HG03103 (cell line): Measurements from ENCODE around the gene AGBL4.

Source experiments
- ATAC-seq: cut with Tn5 transposase; IDR thresholded peaks from one replicate; pipeline ENCODE4 v1.9.1; 2021; ENCODE audit warnings: low read depth; ENCODE audit not compliant: unreplicated experiment

Gene AGBL4

GRCh38 chr1:48640836-48641492 is 1382.8 kb downstream of the AGBL4 start:
- no peak for ATAC-seq

- ATAC-seq = no peak
Observed at GRCh38 chr1:48629867-48630266, 1393.9 kb downstream of the AGBL4 start.

GRCh38 chr1:48627486-48627885 is 1396.3 kb downstream of the AGBL4 start:
- ATAC-seq = no peak

- ATAC-seq = no peak
Observed at GRCh38 chr1:48619539-48619938, 1404.2 kb downstream of the AGBL4 start.

GRCh38 chr1:48617252-48617651 is 1406.5 kb downstream of the AGBL4 start:
- ATAC-seq = no peak

- ATAC-seq = no peak
Observed at GRCh38 chr1:48616710-48617109, 1407.0 kb downstream of the AGBL4 start.

GRCh38 chr1:48611841-48612240 is 1411.9 kb downstream of the AGBL4 start:
- ATAC-seq = no peak

GRCh38 chr1:48610628-48611542 is 1412.9 kb downstream of the AGBL4 start:
- no peak for ATAC-seq

- ATAC-seq = no peak
Observed at GRCh38 chr1:48608882-48609281, 1414.9 kb downstream of the AGBL4 start.

GRCh38 chr1:48603222-48603621 is 1420.5 kb downstream of the AGBL4 start:
- ATAC-seq = no peak

GRCh38 chr1:48602349-48602748 is 1421.4 kb downstream of the AGBL4 start:
- no peak for ATAC-seq

- ATAC-seq = no peak
Observed at GRCh38 chr1:48600182-48600581, 1423.6 kb downstream of the AGBL4 start.

- ATAC-seq = no peak
Observed at GRCh38 chr1:48597663-48598062, 1426.1 kb downstream of the AGBL4 start.

- no peak for ATAC-seq
Observed at GRCh38 chr1:48596046-48596445, 1427.7 kb downstream of the AGBL4 start.

GRCh38 chr1:48595613-48596012 is 1428.1 kb downstream of the AGBL4 start:
- no peak for ATAC-seq

- ATAC-seq = no peak
Observed at GRCh38 chr1:48592330-48592729, 1431.4 kb downstream of the AGBL4 start.

- no peak for ATAC-seq
Observed at GRCh38 chr1:48591181-48591580, 1432.6 kb downstream of the AGBL4 start.

GRCh38 chr1:48588061-48588460 is 1435.7 kb downstream of the AGBL4 start:
- ATAC-seq = no peak

- ATAC-seq = no peak
Observed at GRCh38 chr1:48582408-48582807, 1441.3 kb downstream of the AGBL4 start.

- ATAC-seq = no peak
Observed at GRCh38 chr1:48581270-48581669, 1442.5 kb downstream of the AGBL4 start.

- ATAC-seq = no peak
Observed at GRCh38 chr1:48576565-48576964, 1447.2 kb downstream of the AGBL4 start.
